Endothelial cell of umbilical vein (primary cell): Measurements from ENCODE around the gene ARSB. TPM values are rescaled to one million over a fixed set of nuclear protein-coding genes. Genes with fewer than 3 reads are reported as not detected.

Experiments
- BruUV-seq: library from RNA; stranded (reverse); fragments of 400-500 nt; replicated peaks from 2 replicates; lab custom pipeline; 2021; lab: Mats Ljungman, UMichigan
- CTCF ChIA-PET: fragments of 300-600, 350-600 bp; sonication (Branson Sonifier 250); formaldehyde crosslinking; loops from one replicate; lab custom pipeline; 2021; ENCODE audit warnings: antibody characterized with exemption, inconsistent platforms; lab: Charles Lee
- POLR2A ChIA-PET: fragments of 300-600, 350-600 bp; sonication (Branson Sonifier 250); formaldehyde crosslinking; loops from one replicate; lab custom pipeline; 2021; ENCODE audit warnings: antibody characterized with exemption, inconsistent platforms; lab: Charles Lee
- DNase-seq: peaks from one replicate; pipeline ENCODE4 v3.0.0-alpha.2; 2011; ENCODE audit warnings: low read depth, low spot score
- FAIRE-seq: peaks from 2 replicates; lab custom pipeline; 2011; peaks lifted over from hg19 to GRCh38; lab: Jason Lieb, UNC
- H2AFZ ChIP-seq: 2 replicates; pipeline ENCODE4 v1.6.0; 2012; ENCODE audit warnings: low read depth, low read length, control low read depth, inconsistent platforms
- H3K27ac ChIP-seq: 2 replicates; pipeline ENCODE4 v1.5.1; 2011; ENCODE audit warnings: low read depth, mild to moderate bottlenecking, control low read depth, low read length, moderate library complexity; ENCODE audit not compliant: insufficient read depth
- H3K27me3 ChIP-seq, 2 experiments: 2 replicates each; pipeline versions ENCODE4 v1.6.0 to v1.6.1; 2011; ENCODE audit warnings: low read length in 2 of 2, mixed read lengths in 1 of 2; ENCODE audit not compliant: control insufficient read depth in 2 of 2, insufficient read depth in 2 of 2
- H3K36me3 ChIP-seq, 2 experiments: 2 replicates in 1 of 2; 3 replicates in 1 of 2; pipeline ENCODE4 v1.5.1; 2011; ENCODE audit warnings: low read length in 2 of 2, mild to moderate bottlenecking in 1 of 2, moderate library complexity in 1 of 2; ENCODE audit not compliant: control insufficient read depth in 2 of 2, insufficient read depth in 2 of 2; ENCODE audit errors: extremely low read depth in 1 of 2
- H3K4me1 ChIP-seq: 3 replicates; pipeline ENCODE4 v1.5.1; 2011; ENCODE audit warnings: mild to moderate bottlenecking, low read length; ENCODE audit not compliant: control insufficient read depth, insufficient read depth; ENCODE audit errors: extremely low read depth
- H3K4me2 ChIP-seq: 2 replicates; pipeline ENCODE4 v1.6.1; 2011; ENCODE audit warnings: low read length, control low read depth, mixed read lengths; ENCODE audit not compliant: insufficient read depth
- H3K4me3 ChIP-seq, 3 experiments: fragments of 200-600 bp in 1 of 3; sonication (generic), shearing (Covaris generic) in 1 of 3; replicated peaks in 1 of 3; 2 replicates each; pipeline ENCODE4 v1.5.1; 2011 to 2016; ENCODE audit warnings: control low read depth in 3 of 3, low read length in 3 of 3, mild to moderate bottlenecking in 2 of 3, inconsistent platforms in 1 of 3, low read depth in 1 of 3, moderate library complexity in 1 of 3; ENCODE audit not compliant: insufficient read depth in 1 of 3
- H3K79me2 ChIP-seq: 2 replicates; pipeline ENCODE4 v1.6.0; 2012; ENCODE audit warnings: low read length, inconsistent platforms; ENCODE audit not compliant: control insufficient read depth, insufficient read depth
- H3K9ac ChIP-seq: replicated peaks from 2 replicates; pipeline ENCODE3; 2011; ENCODE audit warnings: low read length, control low read depth; ENCODE audit not compliant: insufficient read depth; ENCODE audit errors: extremely low read depth
- H3K9me1 ChIP-seq: replicated peaks from 3 replicates; pipeline ENCODE4 v1.6.0; 2011; ENCODE audit warnings: mild to moderate bottlenecking, low read length; ENCODE audit not compliant: control insufficient read depth, insufficient read depth; ENCODE audit errors: extremely low read depth
- H3K9me3 ChIP-seq: replicated peaks from 2 replicates; pipeline ENCODE4 v1.5.1; 2012; ENCODE audit warnings: low read length, inconsistent platforms; ENCODE audit not compliant: control insufficient read depth, insufficient read depth
- H4K20me1 ChIP-seq: replicated peaks from 2 replicates; pipeline ENCODE3; 2011; ENCODE audit warnings: mild to moderate bottlenecking, low read length; ENCODE audit not compliant: control insufficient read depth, insufficient read depth; ENCODE audit errors: extremely low read depth
- EZH2 ChIP-seq: IDR thresholded peaks from 2 replicates; pipeline ENCODE4 v1.6.1; 2012; ENCODE audit warnings: borderline replicate concordance, low read depth, mild to moderate bottlenecking, moderate library complexity, low read length, inconsistent platforms; ENCODE audit not compliant: severe bottlenecking
- FOS ChIP-seq: IDR thresholded peaks from 2 replicates; pipeline ENCODE4 v1.6.1; 2011; ENCODE audit warnings: mild to moderate bottlenecking, low read length, moderate library complexity, borderline replicate concordance; ENCODE audit not compliant: insufficient read depth
- GATA2 ChIP-seq: IDR thresholded peaks from 2 replicates; pipeline ENCODE4 v1.7.0; 2011; ENCODE audit warnings: low read depth, mild to moderate bottlenecking, moderate library complexity, mixed read lengths, low read length; ENCODE audit not compliant: insufficient read length, insufficient read depth
- JUN ChIP-seq: IDR thresholded peaks from 2 replicates; pipeline ENCODE4 v1.6.1; 2011; ENCODE audit warnings: borderline replicate concordance, low read depth; ENCODE audit not compliant: insufficient read length, insufficient read depth
- MAX ChIP-seq: IDR thresholded peaks from 2 replicates; pipeline ENCODE4 v1.6.1; 2011; ENCODE audit not compliant: insufficient read depth, insufficient read length
- MYC ChIP-seq: IDR thresholded peaks from one replicate; pipeline ENCODE4 v1.6.1; 2011; ENCODE audit warnings: mild to moderate bottlenecking, low read depth, low read length
- POLR2A ChIP-seq: IDR thresholded peaks from 2 replicates; pipeline ENCODE4 v1.6.1; 2012; ENCODE audit warnings: low read depth, mild to moderate bottlenecking, control low read depth, low read length
- POLR2AphosphoS5 ChIP-seq: IDR thresholded peaks from 2 replicates; pipeline ENCODE4 v1.6.1; 2012; ENCODE audit warnings: low read depth, mild to moderate bottlenecking, control low read depth, low read length, moderate library complexity; ENCODE audit not compliant: insufficient read depth
- dilution Hi-C: fragments of 300-500 bp; cut with MboI; formaldehyde crosslinking; loops from one replicate; pipeline ENCODE4 v1.15.0; 2019; ENCODE audit warnings: low sequenced_read_pairs; ENCODE audit not compliant: extremely low pct_ligation_motif_present
- intact Hi-C: fragments of 100-400 bp; cut with micrococcal nuclease; formaldehyde crosslinking; loops from one replicate; pipeline ENCODE4 v1.10.0; 2022
- polyA plus RNA-seq, 4 experiments: library from polyadenylated mRNA; depleted of rRNA in 3 of 4; stranded (reverse) in 3 of 4; unstranded in 1 of 4; fragments of >200 nt; gene quantifications; 2 replicates each; pipeline versions ENCODE4 v1.2.1 to v1.2.3, GENCODE V29; 2011 to 2012; ENCODE audit warnings: missing spikeins in 1 of 4
- total RNA-seq: library from RNA; stranded (reverse); gene quantifications from 2 replicates; pipeline ENCODE4 v1.2.3, GENCODE V29; 2021
- TF ChIP-seq, protein P1 (sequence below), 2 donors: IDR thresholded peaks; 1 replicate in 1 of 2; 2 replicates in 1 of 2; pipeline ENCODE4 v1.5.1; 2011; ENCODE audit warnings: low read length in 2 of 2, mild to moderate bottlenecking in 2 of 2, moderate library complexity in 2 of 2, control low read depth in 1 of 2, inconsistent platforms in 1 of 2, low read depth in 1 of 2; ENCODE audit not compliant: insufficient read depth in 1 of 2; ENCODE audit errors: extremely low read depth in 1 of 2

Gene ARSB
- total and polyA plus RNA-seq, 2 donors (not counting 3 experiments of a cell fraction or from before 2014, with no cell fraction given), result 17.2 to 25.8 TPM

GRCh38 chr5:79001471-79001870 lies 16.4 kb upstream of the ARSB start:
- BruUV-seq, result no TSS peak
- no peak for DNase-seq
- no peaks in the 10 kb centered on the region for H3K79me2 ChIP-seq
- POLR2A ChIA-PET, result no interaction called here
- no peak overlapping the region for H3K4me2 ChIP-seq
- no peaks in the 10 kb centered on the region for H3K9me1 ChIP-seq
- H4K20me1 ChIP-seq, result no peaks in the 10 kb centered on the region
- intact Hi-C loops, result no loop called here
- CTCF ChIA-PET, result interaction anchor here (1.2 kb wide), 1 partner anchor 17 kb away, joined by 4 read pairs; the partner anchor contains the start of gene ARSB
- no peaks in the 10 kb centered on the region for H3K4me1 ChIP-seq
- no peak overlapping the region for H3K27ac ChIP-seq
- no peak overlapping the region for H3K9ac ChIP-seq
- peaks cover 19 to 23% of the 10 kb centered on the region in 2 experiments for H3K27me3 ChIP-seq
- dilution Hi-C loops, result no loop called here
- H3K9me3 ChIP-seq, result no peaks in the 10 kb centered on the region
- TF ChIP-seq MYC (no peak), GATA2 (no peak), POLR2A (no peak), POLR2AphosphoS5 (no peak), FOS (no peak), EZH2 (no peak), JUN (no peak), MAX (no peak)
- TF ChIP-seq, protein P1, sequence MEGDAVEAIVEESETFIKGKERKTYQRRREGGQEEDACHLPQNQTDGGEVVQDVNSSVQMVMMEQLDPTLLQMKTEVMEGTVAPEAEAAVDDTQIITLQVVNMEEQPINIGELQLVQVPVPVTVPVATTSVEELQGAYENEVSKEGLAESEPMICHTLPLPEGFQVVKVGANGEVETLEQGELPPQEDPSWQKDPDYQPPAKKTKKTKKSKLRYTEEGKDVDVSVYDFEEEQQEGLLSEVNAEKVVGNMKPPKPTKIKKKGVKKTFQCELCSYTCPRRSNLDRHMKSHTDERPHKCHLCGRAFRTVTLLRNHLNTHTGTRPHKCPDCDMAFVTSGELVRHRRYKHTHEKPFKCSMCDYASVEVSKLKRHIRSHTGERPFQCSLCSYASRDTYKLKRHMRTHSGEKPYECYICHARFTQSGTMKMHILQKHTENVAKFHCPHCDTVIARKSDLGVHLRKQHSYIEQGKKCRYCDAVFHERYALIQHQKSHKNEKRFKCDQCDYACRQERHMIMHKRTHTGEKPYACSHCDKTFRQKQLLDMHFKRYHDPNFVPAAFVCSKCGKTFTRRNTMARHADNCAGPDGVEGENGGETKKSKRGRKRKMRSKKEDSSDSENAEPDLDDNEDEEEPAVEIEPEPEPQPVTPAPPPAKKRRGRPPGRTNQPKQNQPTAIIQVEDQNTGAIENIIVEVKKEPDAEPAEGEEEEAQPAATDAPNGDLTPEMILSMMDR (IDR thresholded peaks at IDR 0.05; ENCODE audit: extremely low read depth in 1 of 2, insufficient read depth in 1 of 2, low read depth in 1 of 2, low read length in 2 of 2), result no peak
- H2AFZ ChIP-seq, result no peak overlapping the region
- no peaks in the 10 kb centered on the region for H3K36me3 ChIP-seq
- FAIRE-seq, result no peak
- no peak overlapping the region for H3K4me3 ChIP-seq
